H1 (cell line): ENCODE measurements around the gene CACNA1C. TPM values are rescaled to one million over a fixed set of nuclear protein-coding genes. Genes with fewer than 3 reads are reported as not detected.

ENCODE experiments used
- CTCF ChIA-PET: fragments of 300-600 bp; sonication (Branson Sonifier 250); formaldehyde crosslinking; loops from one replicate; lab custom pipeline; 2021; ENCODE audit not compliant: partially characterized antibody; lab: Charles Lee
- POLR2A ChIA-PET: fragments of 300-600 bp; sonication (Branson Sonifier 250); formaldehyde crosslinking; loops from one replicate; lab custom pipeline; 2021; ENCODE audit warnings: inconsistent platforms; ENCODE audit not compliant: partially characterized antibody; lab: Charles Lee
- DNase-seq, 2 experiments: peaks; one replicate each; pipeline versions ENCODE4 v3.0.0 to v3.0.0-alpha.2; 2010 to 2022; ENCODE audit warnings: low spot score in 2 of 2, low read depth in 1 of 2, mixed read lengths in 1 of 2
- FAIRE-seq: peaks from 2 replicates; lab custom pipeline; 2011; peaks lifted over from hg19 to GRCh38; lab: Jason Lieb, UNC
- H2AFZ ChIP-seq: 2 replicates; pipeline ENCODE4 v1.8.1; 2012; ENCODE audit warnings: low read length, inconsistent platforms
- H2AK5ac ChIP-seq: 2 replicates; pipeline ENCODE4 v1.6.1; 2013; ENCODE audit warnings: low read depth, low read length
- H2BK120ac ChIP-seq: replicated peaks from 2 replicates; pipeline ENCODE3; 2013; ENCODE audit warnings: low read depth, low read length, inconsistent platforms
- H2BK12ac ChIP-seq: 2 replicates; pipeline ENCODE4 v1.6.1; 2013; ENCODE audit warnings: low read depth, low read length
- H2BK15ac ChIP-seq: 2 replicates; pipeline ENCODE4 v1.6.1; 2013; ENCODE audit warnings: low read length
- H2BK20ac ChIP-seq: 2 replicates; pipeline ENCODE4 v1.6.1; 2013; ENCODE audit warnings: low read length
- H2BK5ac ChIP-seq: 2 replicates; pipeline ENCODE4 v1.6.1; 2013; ENCODE audit warnings: low read depth, low read length
- H3K14ac ChIP-seq: 2 replicates; pipeline ENCODE4 v1.6.1; 2013; ENCODE audit warnings: inconsistent platforms; ENCODE audit not compliant: insufficient read length
- H3K18ac ChIP-seq: 2 replicates; pipeline ENCODE4 v1.6.1; 2013; ENCODE audit warnings: low read length; ENCODE audit errors: extremely low read depth
- H3K23ac ChIP-seq: 2 replicates; pipeline ENCODE4 v1.6.1; 2013; ENCODE audit warnings: inconsistent platforms; ENCODE audit not compliant: insufficient read length
- H3K23me2 ChIP-seq: 2 replicates; pipeline ENCODE4 v1.6.1; 2013; ENCODE audit warnings: low read depth, low read length
- H3K27ac ChIP-seq: 2 replicates; pipeline ENCODE4 v1.6.1; 2011; ENCODE audit warnings: low read depth, low read length, inconsistent platforms
- H3K27me3 ChIP-seq, 4 experiments: replicated peaks in 1 of 4; 1 replicate in 1 of 4; 2 replicates in 3 of 4; pipeline versions ENCODE4 v1.6.1 to v1.8.1; 2011 to 2013; ENCODE audit warnings: low read length in 3 of 4, mild to moderate bottlenecking in 3 of 4, inconsistent platforms in 2 of 4, mixed read lengths in 2 of 4, moderate library complexity in 1 of 4; ENCODE audit not compliant: control insufficient read depth in 3 of 4, insufficient read depth in 3 of 4; ENCODE audit errors: extremely low read depth in 1 of 4
- H3K36me3 ChIP-seq, 4 experiments: 2 replicates each; pipeline versions ENCODE4 v1.6.1 to v1.8.1; 2011 to 2013; ENCODE audit warnings: mild to moderate bottlenecking in 4 of 4, low read length in 3 of 4, moderate library complexity in 2 of 4, control low read depth in 1 of 4, inconsistent platforms in 1 of 4; ENCODE audit not compliant: insufficient read depth in 4 of 4, control insufficient read depth in 2 of 4
- H3K4ac ChIP-seq: replicated peaks from 2 replicates; pipeline ENCODE3; 2013; ENCODE audit warnings: low read length, low read depth, mixed read lengths, inconsistent platforms; ENCODE audit not compliant: insufficient read length
- H3K4me1 ChIP-seq, 4 experiments: replicated peaks in 1 of 4; 1 replicate in 1 of 4; 2 replicates in 3 of 4; pipeline versions ENCODE4 v1.6.1 to v1.8.1; 2011 to 2013; ENCODE audit warnings: low read length in 3 of 4, inconsistent platforms in 2 of 4, mixed read lengths in 1 of 4; ENCODE audit not compliant: insufficient read depth in 4 of 4, control insufficient read depth in 3 of 4
- H3K4me2 ChIP-seq, 2 experiments: 2 replicates each; pipeline versions ENCODE4 v1.6.1 to v1.8.1; 2011 to 2013; ENCODE audit warnings: low read depth in 2 of 2, low read length in 2 of 2, control low read depth in 1 of 2, inconsistent platforms in 1 of 2, mild to moderate bottlenecking in 1 of 2; ENCODE audit not compliant: insufficient read depth in 1 of 2
- H3K4me3 ChIP-seq, 4 experiments: fragments of 200-600, 300-600 bp in 1 of 4; sonication (generic), shearing (Covaris generic), sonication (Bioruptor Twin) in 1 of 4; 2 replicates each; pipeline versions ENCODE4 v1.5.1 to v1.8.1; 2011 to 2016; ENCODE audit warnings: low read length in 4 of 4, low read depth in 3 of 4, control low read depth in 2 of 4, inconsistent platforms in 2 of 4, mild to moderate bottlenecking in 2 of 4, mixed read lengths in 1 of 4, moderate library complexity in 1 of 4; ENCODE audit not compliant: insufficient read depth in 2 of 4; ENCODE audit errors: extremely low read depth in 1 of 4
- H3K56ac ChIP-seq: replicated peaks from 2 replicates; pipeline ENCODE3; 2013; ENCODE audit warnings: low read depth, mild to moderate bottlenecking, mixed read lengths, low read length, inconsistent platforms; ENCODE audit not compliant: insufficient read length
- H3K79me1 ChIP-seq: 2 replicates; pipeline ENCODE4 v1.6.1; 2013; ENCODE audit warnings: low read depth, low read length, control low read depth
- H3K79me2 ChIP-seq, 2 experiments: 2 replicates each; pipeline versions ENCODE4 v1.6.1 to v1.8.1; 2012 to 2013; ENCODE audit warnings: low read length in 2 of 2, mild to moderate bottlenecking in 2 of 2, inconsistent platforms in 1 of 2; ENCODE audit not compliant: insufficient read depth in 2 of 2, control insufficient read depth in 1 of 2
- H3K9ac ChIP-seq, 4 experiments: replicated peaks in 1 of 4; 1 replicate in 1 of 4; 2 replicates in 3 of 4; pipeline versions ENCODE4 v1.6.1 to v1.8.1; 2011 to 2013; ENCODE audit warnings: low read depth in 3 of 4, low read length in 3 of 4, control low read depth in 2 of 4, mild to moderate bottlenecking in 2 of 4, moderate library complexity in 2 of 4, inconsistent platforms in 1 of 4; ENCODE audit errors: extremely low read depth in 1 of 4
- H3K9me3 ChIP-seq, 2 experiments: 2 replicates each; pipeline versions ENCODE4 v1.6.1 to v1.8.1; 2012 to 2013; ENCODE audit warnings: mild to moderate bottlenecking in 2 of 2, moderate library complexity in 2 of 2, control low read depth in 1 of 2, inconsistent platforms in 1 of 2, low read depth in 1 of 2, low read length in 1 of 2, mixed read lengths in 1 of 2; ENCODE audit not compliant: insufficient read depth in 2 of 2
- H4K20me1 ChIP-seq, 2 experiments: replicated peaks in 1 of 2; 2 replicates each; pipeline versions ENCODE3 to v1.8.1; 2011 to 2013; ENCODE audit warnings: inconsistent platforms in 2 of 2, low read length in 2 of 2, mild to moderate bottlenecking in 1 of 2; ENCODE audit not compliant: insufficient read depth in 2 of 2, control insufficient read depth in 1 of 2
- H4K5ac ChIP-seq: 2 replicates; pipeline ENCODE4 v1.6.1; 2013; ENCODE audit warnings: low read length, low read depth, mixed read lengths, inconsistent platforms; ENCODE audit not compliant: insufficient read length
- H4K8ac ChIP-seq: 2 replicates; pipeline ENCODE4 v1.8.0; 2013; ENCODE audit warnings: mild to moderate bottlenecking, moderate library complexity, low read length, inconsistent platforms; ENCODE audit not compliant: insufficient read depth; ENCODE audit errors: extremely low read depth
- H4K91ac ChIP-seq: replicated peaks from 2 replicates; pipeline ENCODE3; 2013; ENCODE audit warnings: low read length, mixed read lengths, inconsistent platforms; ENCODE audit not compliant: insufficient read length
- BRCA1 ChIP-seq: IDR thresholded peaks from 2 replicates; pipeline ENCODE4 v1.6.1; 2012; ENCODE audit warnings: low read depth, low read length, improper control_type of control experiment
- EP300 ChIP-seq, 2 experiments: IDR thresholded peaks; 1 replicate in 1 of 2; 2 replicates in 1 of 2; pipeline ENCODE4 v1.6.1; 2011 to 2012; ENCODE audit warnings: low read depth in 2 of 2, low read length in 2 of 2, mild to moderate bottlenecking in 2 of 2, borderline replicate concordance in 1 of 2, inconsistent platforms in 1 of 2, moderate library complexity in 1 of 2
- RNF2 ChIP-seq: fragments of 200-900, 300-1000 bp; sonication (generic); IDR thresholded peaks from 2 replicates; pipeline ENCODE4 v1.7.1; 2016; ENCODE audit warnings: borderline replicate concordance, low read depth, mild to moderate bottlenecking, antibody characterized with exemption, low read length; ENCODE audit not compliant: poor library complexity, severe bottlenecking; ENCODE audit errors: missing control alignments
- TEAD4 ChIP-seq: IDR thresholded peaks from 2 replicates; pipeline ENCODE4 v1.6.1; 2012; ENCODE audit warnings: low read depth, low read length, inconsistent platforms, mixed read lengths
- WGBS, 2 experiments: shearing (Covaris generic) in 1 of 2; methylation state at CpG; one replicate each; pipeline versions ENCODE4 v1.1.6 to v1.1.7; 2013 to 2015; ENCODE audit warnings: low lambda C conversion rate in 2 of 2, mixed read lengths in 2 of 2, inconsistent platforms in 1 of 2, low coverage in 1 of 2, missing lambda C conversion rate in 1 of 2; ENCODE audit not compliant: insufficient replicate concordance in 2 of 2, insufficient coverage in 1 of 2, insufficient read length in 1 of 2; ENCODE audit errors: extremely low coverage in 1 of 2, missing lambda C conversion rate in 1 of 2; 5-methylcytosine and 5-hydroxymethylcytosine counted together
- polyA plus RNA-seq, 7 experiments: library from polyadenylated mRNA; depleted of rRNA in 3 of 7; stranded (reverse) in 5 of 7; unstranded in 2 of 7; fragments of >200 nt in 5 of 7; fragments of 200-250 nt in 2 of 7; gene quantifications; 1 replicate in 5 of 7; 2 replicates in 1 of 7; 4 replicates in 1 of 7; pipeline versions ENCODE4 v1.2.1 to v1.2.3, GENCODE V29; 2011 to 2013; ENCODE audit warnings: missing spikeins in 2 of 7, mixed read lengths in 2 of 7
- total RNA-seq: library from RNA; stranded (reverse); fragmentation: NEBNext Ultra II Directional; extraction: Animal tissue kit (Norgen Biotek cat#: 25700); gene quantifications from 2 replicates; pipeline ENCODE4 v1.2.1, GENCODE V29; 2021
- TF ChIP-seq, protein P1 (sequence below): IDR thresholded peaks from 2 replicates; pipeline ENCODE4 v1.6.1; 2011; ENCODE audit warnings: low read depth, mild to moderate bottlenecking, low read length; ENCODE audit not compliant: insufficient read depth
- TF ChIP-seq, protein P2 (sequence below): IDR thresholded peaks from 2 replicates; pipeline ENCODE4 v1.6.1; 2012; ENCODE audit warnings: inconsistent platforms
- TF ChIP-seq, protein P3 (sequence below): IDR thresholded peaks from 2 replicates; pipeline ENCODE4 v1.6.1; 2012; ENCODE audit warnings: inconsistent platforms

The CACNA1C gene
- total and polyA plus RNA-seq, 2 of the 8 experiments (the other 6 are each of a cell fraction or from before 2014, with no cell fraction given): 1.3 TPM

GRCh38 chr12:2578211-2578610, 525.4 kb downstream of the CACNA1C start:
- Histone ChIP-seq H3K4ac (no peak overlapping the region), H3K23me2 (no peaks in the 10 kb centered on the region), H2BK20ac (no peak overlapping the region), H3K4me3 (no peak overlapping the region), H2BK15ac (no peak overlapping the region), H3K4me2 (no peak overlapping the region), H3K79me1 (no peaks in the 10 kb centered on the region), H2BK12ac (no peak overlapping the region), H4K5ac (no peak overlapping the region), H3K9me3 (no peaks in the 10 kb centered on the region), H3K18ac (no peak overlapping the region), H2BK120ac (no peak overlapping the region), H4K91ac (no peak overlapping the region), H4K20me1 (no peaks in the 10 kb centered on the region), H3K27ac (no peak overlapping the region), H3K36me3 (no peaks in the 10 kb centered on the region), H4K8ac (no peak overlapping the region), H3K56ac (no peak overlapping the region), H2AK5ac (no peak overlapping the region), H2BK5ac (no peak overlapping the region), H3K9ac (no peak overlapping the region), H3K14ac (no peak overlapping the region), H3K23ac (no peak overlapping the region), H3K27me3 (no peaks in the 10 kb centered on the region; a peak in 2 of 7 replicates), H3K79me2 (no peaks in the 10 kb centered on the region), H2AFZ (no peak overlapping the region), H3K4me1 (peaks cover 0 to 1% (median 0%) of the 10 kb centered on the region in 4 experiments; a peak in 2 of 7 replicates)
- FAIRE-seq (no peak), DNase-seq (no peak)
- CTCF ChIA-PET: interaction anchor here (1.2 to 1.3 kb wide), 2 partner anchors 9 to 257 kb away, joined by 3 to 4 read pairs; no protein-coding TSS in a partner anchor
- WGBS, 2 experiments: 89% methylated on average over 9 of the region's 9 CpGs; no CpG with 5 or more reads in 1 of the 2 experiments
- POLR2A ChIA-PET: no interaction called here
- TF ChIP-seq TEAD4 (no peak), BRCA1 (no peak), EP300 (IDR thresholded peaks at IDR 0.05; ENCODE audit: borderline replicate concordance in 1 of 2, low read depth in 2 of 2, low read length in 2 of 2) (no peak), RNF2 (no peak)
- TF ChIP-seq, protein P1, sequence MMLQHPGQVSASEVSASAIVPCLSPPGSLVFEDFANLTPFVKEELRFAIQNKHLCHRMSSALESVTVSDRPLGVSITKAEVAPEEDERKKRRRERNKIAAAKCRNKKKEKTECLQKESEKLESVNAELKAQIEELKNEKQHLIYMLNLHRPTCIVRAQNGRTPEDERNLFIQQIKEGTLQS: no peak
- TF ChIP-seq, protein P2, sequence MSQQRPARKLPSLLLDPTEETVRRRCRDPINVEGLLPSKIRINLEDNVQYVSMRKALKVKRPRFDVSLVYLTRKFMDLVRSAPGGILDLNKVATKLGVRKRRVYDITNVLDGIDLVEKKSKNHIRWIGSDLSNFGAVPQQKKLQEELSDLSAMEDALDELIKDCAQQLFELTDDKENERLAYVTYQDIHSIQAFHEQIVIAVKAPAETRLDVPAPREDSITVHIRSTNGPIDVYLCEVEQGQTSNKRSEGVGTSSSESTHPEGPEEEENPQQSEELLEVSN: no peak
- TF ChIP-seq, protein P3, sequence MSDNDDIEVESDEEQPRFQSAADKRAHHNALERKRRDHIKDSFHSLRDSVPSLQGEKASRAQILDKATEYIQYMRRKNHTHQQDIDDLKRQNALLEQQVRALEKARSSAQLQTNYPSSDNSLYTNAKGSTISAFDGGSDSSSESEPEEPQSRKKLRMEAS: no peak
